ENCODE measurements around the gene SLC16A5.
"Not testable (repeated sequence)": the region's sequence is repeated elsewhere in the genome, so short reads cannot be mapped to it uniquely, and the experiment has no call there.

SLC16A5 gene

GRCh38 chr17:75068750-75069149 lies 19.0 kb upstream of the SLC16A5 start:
- ATAC-seq, result no peak
- TF ChIP-seq ESRRG (CRISPR knock-in tag; IDR thresholded peaks at IDR 0.05), result no peak
- TF ChIP-seq ZFP30 (CRISPR knock-in tag; IDR thresholded peaks at IDR 0.05), result no peak
- no peak for TF ChIP-seq POU6F1 (CRISPR knock-in tag; IDR thresholded peaks at IDR 0.05; ENCODE audit: borderline replicate concordance, low read depth)
- no peak for TF ChIP-seq CSDC2 (CRISPR knock-in tag; IDR thresholded peaks at IDR 0.05)
- TF ChIP-seq ZFP3 (CRISPR knock-in tag; IDR thresholded peaks at IDR 0.05), result no peak
- no peak for TF ChIP-seq CSRNP3 (CRISPR knock-in tag; IDR thresholded peaks at IDR 0.05)
- no peak for TF ChIP-seq TSHZ2 (CRISPR knock-in tag; IDR thresholded peaks at IDR 0.05)
- TF ChIP-seq ZNF565 (CRISPR knock-in tag; conservative IDR thresholded peaks at IDR 0.05; ENCODE audit: low read depth), result no peak
- TF ChIP-seq TCF4 (CRISPR knock-in tag; IDR thresholded peaks at IDR 0.05; ENCODE audit: borderline replicate concordance), result no peak
- TF ChIP-seq SNAI2 (CRISPR knock-in tag; IDR thresholded peaks at IDR 0.05), result no peak
- no peak for TF ChIP-seq ZNF70 (CRISPR knock-in tag; IDR thresholded peaks at IDR 0.05)
- no peak for TF ChIP-seq GLIS3 (CRISPR knock-in tag; IDR thresholded peaks at IDR 0.05)
- TF ChIP-seq, protein P1, sequence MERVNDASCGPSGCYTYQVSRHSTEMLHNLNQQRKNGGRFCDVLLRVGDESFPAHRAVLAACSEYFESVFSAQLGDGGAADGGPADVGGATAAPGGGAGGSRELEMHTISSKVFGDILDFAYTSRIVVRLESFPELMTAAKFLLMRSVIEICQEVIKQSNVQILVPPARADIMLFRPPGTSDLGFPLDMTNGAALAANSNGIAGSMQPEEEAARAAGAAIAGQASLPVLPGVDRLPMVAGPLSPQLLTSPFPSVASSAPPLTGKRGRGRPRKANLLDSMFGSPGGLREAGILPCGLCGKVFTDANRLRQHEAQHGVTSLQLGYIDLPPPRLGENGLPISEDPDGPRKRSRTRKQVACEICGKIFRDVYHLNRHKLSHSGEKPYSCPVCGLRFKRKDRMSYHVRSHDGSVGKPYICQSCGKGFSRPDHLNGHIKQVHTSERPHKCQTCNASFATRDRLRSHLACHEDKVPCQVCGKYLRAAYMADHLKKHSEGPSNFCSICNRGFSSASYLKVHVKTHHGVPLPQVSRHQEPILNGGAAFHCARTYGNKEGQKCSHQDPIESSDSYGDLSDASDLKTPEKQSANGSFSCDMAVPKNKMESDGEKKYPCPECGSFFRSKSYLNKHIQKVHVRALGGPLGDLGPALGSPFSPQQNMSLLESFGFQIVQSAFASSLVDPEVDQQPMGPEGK (CRISPR knock-in tag; IDR thresholded peaks at IDR 0.05; ENCODE audit: borderline replicate concordance), result no peak
- TF ChIP-seq ISL1 (CRISPR knock-in tag; IDR thresholded peaks at IDR 0.05), result no peak
- TF ChIP-seq, protein P2, sequence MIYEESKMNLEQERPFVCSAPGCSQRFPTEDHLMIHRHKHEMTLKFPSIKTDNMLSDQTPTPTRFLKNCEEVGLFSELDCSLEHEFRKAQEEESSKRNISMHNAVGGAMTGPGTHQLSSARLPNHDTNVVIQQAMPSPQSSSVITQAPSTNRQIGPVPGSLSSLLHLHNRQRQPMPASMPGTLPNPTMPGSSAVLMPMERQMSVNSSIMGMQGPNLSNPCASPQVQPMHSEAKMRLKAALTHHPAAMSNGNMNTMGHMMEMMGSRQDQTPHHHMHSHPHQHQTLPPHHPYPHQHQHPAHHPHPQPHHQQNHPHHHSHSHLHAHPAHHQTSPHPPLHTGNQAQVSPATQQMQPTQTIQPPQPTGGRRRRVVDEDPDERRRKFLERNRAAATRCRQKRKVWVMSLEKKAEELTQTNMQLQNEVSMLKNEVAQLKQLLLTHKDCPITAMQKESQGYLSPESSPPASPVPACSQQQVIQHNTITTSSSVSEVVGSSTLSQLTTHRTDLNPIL (CRISPR knock-in tag; IDR thresholded peaks at IDR 0.05; ENCODE audit: low read depth), result no peak
- no peak for TF ChIP-seq PPARA (CRISPR knock-in tag; IDR thresholded peaks at IDR 0.05; ENCODE audit: borderline replicate concordance)
- no peak for TF ChIP-seq RARB (CRISPR knock-in tag; IDR thresholded peaks at IDR 0.05)
- TF ChIP-seq ARNTL (CRISPR knock-in tag; IDR thresholded peaks at IDR 0.05; ENCODE audit: borderline replicate concordance, low read depth), result no peak
- no peak for TF ChIP-seq ZNF8 (CRISPR knock-in tag; IDR thresholded peaks at IDR 0.05)

GRCh38 chr17:75069783-75070182 lies 18.0 kb upstream of the SLC16A5 start:
- no peak for TF ChIP-seq GLIS3 (CRISPR knock-in tag; IDR thresholded peaks at IDR 0.05)
- TF ChIP-seq ZNF565 (CRISPR knock-in tag; conservative IDR thresholded peaks at IDR 0.05; ENCODE audit: low read depth), result no peak
- TF ChIP-seq ARNTL (CRISPR knock-in tag; IDR thresholded peaks at IDR 0.05; ENCODE audit: borderline replicate concordance, low read depth), result no peak
- no peak for TF ChIP-seq TOX (CRISPR knock-in tag; IDR thresholded peaks at IDR 0.05; ENCODE audit: borderline replicate concordance)
- no peak for TF ChIP-seq CSRNP3 (CRISPR knock-in tag; IDR thresholded peaks at IDR 0.05)
- TF ChIP-seq TSHZ2 (CRISPR knock-in tag; IDR thresholded peaks at IDR 0.05), result no peak
- no peak for TF ChIP-seq RARB (CRISPR knock-in tag; IDR thresholded peaks at IDR 0.05)
- no peak for TF ChIP-seq ZC3H10 (CRISPR knock-in tag; IDR thresholded peaks at IDR 0.05)
- TF ChIP-seq ZFP3 (CRISPR knock-in tag; IDR thresholded peaks at IDR 0.05), result no peak
- peak; percentile 72 for ATAC-seq

DNA sequence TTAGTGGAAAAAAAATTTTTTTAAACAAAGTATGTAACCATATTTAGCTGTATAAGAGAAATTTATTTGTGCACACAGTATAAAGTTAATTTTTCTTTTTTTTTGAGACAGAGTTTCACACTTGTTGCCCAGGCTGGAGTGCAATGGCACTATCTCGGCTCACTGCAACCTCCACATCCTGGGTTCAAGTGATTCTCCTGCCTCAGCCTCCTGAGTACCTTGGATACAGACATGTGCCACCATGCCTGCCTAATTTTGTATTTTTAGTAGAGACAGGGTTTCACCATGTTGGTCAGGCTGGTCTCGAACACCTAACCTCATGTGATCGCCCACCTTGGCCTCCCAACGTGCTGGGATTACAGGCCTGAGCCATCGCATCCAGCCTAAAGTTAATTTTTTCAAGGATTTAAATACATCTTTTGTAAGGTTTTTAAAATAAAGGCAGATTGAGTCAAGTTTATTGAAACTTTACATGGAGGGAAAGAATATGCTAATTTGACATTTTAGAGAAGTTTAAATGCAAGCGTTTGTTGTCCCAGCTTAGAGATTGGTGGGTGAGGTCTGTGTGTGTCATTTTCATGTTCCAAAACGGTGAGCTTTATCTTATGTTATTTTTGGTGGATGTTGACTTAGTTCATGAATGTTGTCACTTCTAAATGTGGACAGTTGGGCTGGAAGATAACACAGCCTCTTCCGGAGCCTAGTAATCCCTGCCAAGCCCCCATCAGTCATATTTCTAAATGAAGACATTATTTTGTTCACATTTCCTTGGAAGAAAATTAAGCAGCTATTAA lies 16.1 kb upstream of the SLC16A5 start:
- ATAC-seq, result not testable (repeated sequence)

- ATAC-seq, result not testable (repeated sequence)
These were observed 14.8 kb upstream of the SLC16A5 start for GRCh38 chr17:75072909-75073308.

Measured in SK-N-SH treated with all-trans-retinoic acid at 6 μM for 48 hours (cell line).